ENCODE measurements around the gene MR1.

The MR1 gene

GRCh38 chr1:181061487-181061886 is 27.7 kb downstream of the MR1 start:
- Histone ChIP-seq H3K4me3 (ENCODE audit: low read length) (no peak overlapping the region), H3K4me1 (ENCODE audit: control insufficient read depth, insufficient read depth, low read length) (no peaks in the 10 kb centered on the region), H3K27ac (ENCODE audit: low read depth, low read length) (no peak overlapping the region), H3K36me3 (ENCODE audit: control insufficient read depth, insufficient read depth, low read length) (no peaks in the 10 kb centered on the region), H3K27me3 (ENCODE audit: control insufficient read depth, insufficient read depth, low read length) (no peaks in the 10 kb centered on the region), H3K9ac (ENCODE audit: low read length) (no peak overlapping the region)

- H3K27ac ChIP-seq (ENCODE audit: low read depth, low read length): no peak overlapping the region
- H3K27me3 ChIP-seq (ENCODE audit: control insufficient read depth, insufficient read depth, low read length): no peaks in the 10 kb centered on the region
- H3K36me3 ChIP-seq (ENCODE audit: control insufficient read depth, insufficient read depth, low read length): no peaks in the 10 kb centered on the region
- no peak overlapping the region for H3K9ac ChIP-seq (ENCODE audit: low read length)
- H3K4me1 ChIP-seq (ENCODE audit: control insufficient read depth, insufficient read depth, low read length): no peaks in the 10 kb centered on the region
- no peak overlapping the region for H3K4me3 ChIP-seq (ENCODE audit: low read length)
These were observed 28.4 kb downstream of the MR1 start for GRCh38 chr1:181061891-181062835.

DNA sequence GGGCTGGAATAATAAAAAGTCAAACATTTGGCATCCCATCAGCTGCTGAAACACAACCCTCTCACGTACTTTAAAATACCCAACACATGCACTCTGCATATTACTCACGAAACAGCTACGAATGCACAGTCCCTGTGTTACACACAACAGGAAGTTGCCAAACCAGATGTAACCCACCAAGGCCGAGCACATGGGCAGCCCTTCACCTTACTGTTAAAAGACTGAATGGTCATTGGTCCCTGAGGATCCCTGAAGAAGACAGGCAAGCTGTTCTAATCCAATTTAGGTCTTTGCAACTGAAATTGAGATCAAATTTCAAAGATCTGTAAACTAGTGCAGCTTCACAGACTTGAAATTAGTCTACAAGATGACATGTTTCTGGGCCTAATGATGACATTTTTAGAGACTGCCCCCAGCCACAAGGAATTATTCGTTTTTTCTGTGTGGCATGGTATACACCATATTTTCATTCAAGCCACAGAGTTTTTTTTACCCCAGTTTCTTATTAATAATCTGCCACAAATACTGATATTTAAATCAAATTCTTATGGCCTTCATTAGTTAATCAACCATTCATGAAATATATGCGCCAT is 29.1 kb downstream of the MR1 start:
- Histone ChIP-seq H3K27me3 (ENCODE audit: control insufficient read depth, insufficient read depth, low read length) (no peaks in the 10 kb centered on the region), H3K9ac (ENCODE audit: low read length) (no peak overlapping the region), H3K4me1 (ENCODE audit: control insufficient read depth, insufficient read depth, low read length) (no peaks in the 10 kb centered on the region), H3K27ac (ENCODE audit: low read depth, low read length) (no peak overlapping the region), H3K36me3 (ENCODE audit: control insufficient read depth, insufficient read depth, low read length) (no peaks in the 10 kb centered on the region), H3K4me3 (ENCODE audit: low read length) (no peak overlapping the region)

GRCh38 chr1:181064011-181064623 is 30.3 kb downstream of the MR1 start:
- no peaks in the 10 kb centered on the region for H3K4me1 ChIP-seq (ENCODE audit: control insufficient read depth, insufficient read depth, low read length)
- no peaks in the 10 kb centered on the region for H3K27me3 ChIP-seq (ENCODE audit: control insufficient read depth, insufficient read depth, low read length)
- no peak overlapping the region for H3K9ac ChIP-seq (ENCODE audit: low read length)
- H3K36me3 ChIP-seq (ENCODE audit: control insufficient read depth, insufficient read depth, low read length): no peaks in the 10 kb centered on the region
- no peak overlapping the region for H3K4me3 ChIP-seq (ENCODE audit: low read length)
- H3K27ac ChIP-seq (ENCODE audit: low read depth, low read length): no peak overlapping the region

- no peak overlapping the region for H3K27ac ChIP-seq (ENCODE audit: low read depth, low read length)
- H3K4me1 ChIP-seq (ENCODE audit: control insufficient read depth, insufficient read depth, low read length): no peaks in the 10 kb centered on the region
- H3K27me3 ChIP-seq (ENCODE audit: control insufficient read depth, insufficient read depth, low read length): no peaks in the 10 kb centered on the region
- no peak overlapping the region for H3K4me3 ChIP-seq (ENCODE audit: low read length)
- H3K36me3 ChIP-seq (ENCODE audit: control insufficient read depth, insufficient read depth, low read length): no peaks in the 10 kb centered on the region
- H3K9ac ChIP-seq (ENCODE audit: low read length): no peak overlapping the region
These were observed 30.9 kb downstream of the MR1 start for GRCh38 chr1:181064702-181065101.

DNA sequence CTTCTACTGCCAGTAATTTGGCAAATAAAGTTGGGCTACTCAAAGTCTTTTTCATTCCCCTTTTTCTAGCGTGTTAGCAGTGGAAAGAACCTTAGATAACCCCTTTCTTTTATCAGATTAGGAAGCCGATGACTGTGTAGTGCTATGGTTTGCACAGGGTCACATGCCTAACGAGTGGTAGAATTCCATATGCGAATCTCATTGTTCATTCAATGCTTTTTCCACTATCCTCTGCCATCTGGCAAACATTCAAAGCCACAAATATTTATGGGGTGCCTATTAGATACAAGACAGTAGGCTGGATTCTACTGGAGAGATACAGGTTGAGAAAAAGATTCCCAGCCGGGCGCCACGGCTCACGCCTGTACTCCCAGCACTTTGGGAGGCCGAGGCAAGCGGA is 39.9 kb downstream of the MR1 start:
- Histone ChIP-seq H3K9ac (ENCODE audit: low read length) (no peak overlapping the region), H3K36me3 (ENCODE audit: control insufficient read depth, insufficient read depth, low read length) (no peaks in the 10 kb centered on the region), H3K4me3 (ENCODE audit: low read length) (no peak overlapping the region), H3K27ac (ENCODE audit: low read depth, low read length) (no peak overlapping the region), H3K4me1 (ENCODE audit: control insufficient read depth, insufficient read depth, low read length) (peaks cover 4% of the 10 kb centered on the region), H3K27me3 (ENCODE audit: control insufficient read depth, insufficient read depth, low read length) (no peaks in the 10 kb centered on the region)

GRCh38 chr1:181075766-181076350 is 42.1 kb downstream of the MR1 start:
- H3K36me3 ChIP-seq (ENCODE audit: control insufficient read depth, insufficient read depth, low read length): no peaks in the 10 kb centered on the region
- H3K27me3 ChIP-seq (ENCODE audit: control insufficient read depth, insufficient read depth, low read length): no peaks in the 10 kb centered on the region
- H3K27ac ChIP-seq (ENCODE audit: low read depth, low read length): no peak overlapping the region
- H3K4me1 ChIP-seq (ENCODE audit: control insufficient read depth, insufficient read depth, low read length): peaks cover 4% of the 10 kb centered on the region
- H3K4me3 ChIP-seq (ENCODE audit: low read length): no peak overlapping the region
- H3K9ac ChIP-seq (ENCODE audit: low read length): no peak overlapping the region

GRCh38 chr1:181076852-181077251 is 43.1 kb downstream of the MR1 start:
- Histone ChIP-seq H3K27me3 (ENCODE audit: control insufficient read depth, insufficient read depth, low read length) (no peaks in the 10 kb centered on the region), H3K9ac (ENCODE audit: low read length) (no peak overlapping the region), H3K4me1 (ENCODE audit: control insufficient read depth, insufficient read depth, low read length) (peaks cover 4% of the 10 kb centered on the region), H3K4me3 (ENCODE audit: low read length) (no peak overlapping the region), H3K36me3 (ENCODE audit: control insufficient read depth, insufficient read depth, low read length) (no peaks in the 10 kb centered on the region), H3K27ac (ENCODE audit: low read depth, low read length) (no peak overlapping the region)

DNA sequence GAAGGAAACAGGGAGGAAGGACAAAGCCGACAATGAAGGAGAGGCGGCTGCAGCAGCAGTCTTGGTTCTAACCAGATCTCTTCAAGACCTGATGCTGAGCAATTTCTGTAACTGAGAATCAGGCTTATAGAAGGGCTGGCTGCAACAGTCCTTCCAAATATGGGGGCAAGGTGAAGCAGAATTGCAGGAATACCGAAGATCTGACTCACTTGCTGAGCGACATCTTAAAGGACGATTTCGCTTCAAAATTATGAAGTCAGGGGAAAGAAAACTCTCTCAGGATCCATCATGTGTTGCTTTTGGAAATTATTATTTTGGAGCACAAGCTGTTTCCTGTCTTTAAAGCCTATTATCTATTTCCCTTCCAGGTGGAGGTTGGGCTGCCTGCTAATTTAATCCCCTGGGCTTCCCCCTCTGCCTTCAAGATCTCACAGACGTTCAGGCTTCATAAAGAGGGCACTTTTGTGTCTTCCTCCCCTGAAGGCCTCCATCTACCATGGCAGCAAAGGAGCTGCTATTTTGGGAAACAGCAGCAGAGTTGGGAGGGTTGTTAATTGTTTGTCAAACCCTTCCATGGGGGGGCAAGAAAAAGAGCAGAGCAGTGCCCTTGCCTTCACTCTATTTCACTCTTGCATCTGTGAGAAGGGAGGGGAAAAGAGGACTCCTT is 43.9 kb downstream of the MR1 start:
- no peak overlapping the region for H3K4me3 ChIP-seq (ENCODE audit: low read length)
- peaks cover 4% of the 10 kb centered on the region for H3K4me1 ChIP-seq (ENCODE audit: control insufficient read depth, insufficient read depth, low read length)
- H3K36me3 ChIP-seq (ENCODE audit: control insufficient read depth, insufficient read depth, low read length): no peaks in the 10 kb centered on the region
- H3K27ac ChIP-seq (ENCODE audit: low read depth, low read length): no peak overlapping the region
- no peak overlapping the region for H3K9ac ChIP-seq (ENCODE audit: low read length)
- H3K27me3 ChIP-seq (ENCODE audit: control insufficient read depth, insufficient read depth, low read length): no peaks in the 10 kb centered on the region

GRCh38 chr1:181079382-181079781 is 45.6 kb downstream of the MR1 start:
- H3K9ac ChIP-seq (ENCODE audit: low read length): no peak overlapping the region
- peaks cover 4% of the 10 kb centered on the region for H3K4me1 ChIP-seq (ENCODE audit: control insufficient read depth, insufficient read depth, low read length)
- H3K4me3 ChIP-seq (ENCODE audit: low read length): no peak overlapping the region
- H3K36me3 ChIP-seq (ENCODE audit: control insufficient read depth, insufficient read depth, low read length): no peaks in the 10 kb centered on the region
- H3K27me3 ChIP-seq (ENCODE audit: control insufficient read depth, insufficient read depth, low read length): no peaks in the 10 kb centered on the region
- no peak overlapping the region for H3K27ac ChIP-seq (ENCODE audit: low read depth, low read length)

- no peak overlapping the region for H3K9ac ChIP-seq (ENCODE audit: low read length)
- no peaks in the 10 kb centered on the region for H3K36me3 ChIP-seq (ENCODE audit: control insufficient read depth, insufficient read depth, low read length)
- no peak overlapping the region for H3K4me3 ChIP-seq (ENCODE audit: low read length)
- H3K4me1 ChIP-seq (ENCODE audit: control insufficient read depth, insufficient read depth, low read length): peaks cover 4% of the 10 kb centered on the region
- H3K27me3 ChIP-seq (ENCODE audit: control insufficient read depth, insufficient read depth, low read length): no peaks in the 10 kb centered on the region
- no peak overlapping the region for H3K27ac ChIP-seq (ENCODE audit: low read depth, low read length)
These were observed 46.1 kb downstream of the MR1 start for GRCh38 chr1:181079920-181080319.

- H3K9ac ChIP-seq (ENCODE audit: low read length): no peak overlapping the region
- peaks cover 4% of the 10 kb centered on the region for H3K4me1 ChIP-seq (ENCODE audit: control insufficient read depth, insufficient read depth, low read length)
- no peak overlapping the region for H3K4me3 ChIP-seq (ENCODE audit: low read length)
- H3K27ac ChIP-seq (ENCODE audit: low read depth, low read length): no peak overlapping the region
- no peaks in the 10 kb centered on the region for H3K27me3 ChIP-seq (ENCODE audit: control insufficient read depth, insufficient read depth, low read length)
- H3K36me3 ChIP-seq (ENCODE audit: control insufficient read depth, insufficient read depth, low read length): no peaks in the 10 kb centered on the region
These were observed 46.8 kb downstream of the MR1 start for GRCh38 chr1:181080556-181080955.
